ENCODE data around the gene GJA1. TPM values are rescaled to one million over a fixed set of nuclear protein-coding genes. Genes with fewer than 3 reads are reported as not detected.

GJA1 gene
- polyA plus RNA-seq, 1 donor from 2014 or later: 3.5 TPM

- no peaks in the 10 kb centered on the region for H3K79me2 ChIP-seq (replicated peaks; ENCODE audit: insufficient read depth, low read length)
- no peaks in the 10 kb centered on the region for H4K20me1 ChIP-seq (ENCODE audit: insufficient read depth)
Measured at GRCh38 chr6:121497970-121498375, 62.5 kb downstream of the GJA1 start.

GRCh38 chr6:121498481-121499276, 63.2 kb downstream of the GJA1 start:
- H3F3A ChIP-seq (ENCODE audit: insufficient read depth, low read length, poor library complexity, severe bottlenecking): no peaks in the 10 kb centered on the region
- no peak overlapping the region for H3K4me2 ChIP-seq (ENCODE audit: low read length)
- H3K36me3 ChIP-seq (ENCODE audit: insufficient read depth, low read length): no peaks in the 10 kb centered on the region
- no peaks in the 10 kb centered on the region for H3K79me2 ChIP-seq (replicated peaks; ENCODE audit: insufficient read depth, low read length)
- no peaks in the 10 kb centered on the region for H3K9me3 ChIP-seq (ENCODE audit: low read length)
- no peak overlapping the region for H3K9ac ChIP-seq (ENCODE audit: low read length)
- no peak overlapping the region for H2AFZ ChIP-seq (ENCODE audit: low read depth, low read length)
- H4K20me1 ChIP-seq (ENCODE audit: insufficient read depth): no peaks in the 10 kb centered on the region
- TF ChIP-seq EP300 (conservative IDR thresholded peaks at IDR 0.05; ENCODE audit: poor library complexity, severe bottlenecking): no peak
- no peak overlapping the region for H3K27ac ChIP-seq (ENCODE audit: low read length)
- no peaks in the 10 kb centered on the region for H3K9me2 ChIP-seq (ENCODE audit: insufficient read depth, low read length)
- H3K27me3 ChIP-seq (ENCODE audit: insufficient read depth, low read depth, low read length): no peaks in the 10 kb centered on the region
- H3K4me3 ChIP-seq (ENCODE audit: low read length): no peak overlapping the region

More at GRCh38 chr6:121497970-121498375, 62.5 kb downstream of the GJA1 start:
- H3K36me3 ChIP-seq (ENCODE audit: insufficient read depth, low read length): no peaks in the 10 kb centered on the region
- no peaks in the 10 kb centered on the region for H3K9me3 ChIP-seq (ENCODE audit: low read length)
- H3K4me3 ChIP-seq (ENCODE audit: low read length): no peak overlapping the region
- H3K27me3 ChIP-seq (ENCODE audit: insufficient read depth, low read depth, low read length): no peaks in the 10 kb centered on the region
- H3F3A ChIP-seq (ENCODE audit: insufficient read depth, low read length, poor library complexity, severe bottlenecking): no peaks in the 10 kb centered on the region
- H3K9me2 ChIP-seq (ENCODE audit: insufficient read depth, low read length): no peaks in the 10 kb centered on the region
- no peak overlapping the region for H3K9ac ChIP-seq (ENCODE audit: low read length)
- H3K4me2 ChIP-seq (ENCODE audit: low read length): no peak overlapping the region
- H2AFZ ChIP-seq (ENCODE audit: low read depth, low read length): no peak overlapping the region
- H3K27ac ChIP-seq (ENCODE audit: low read length): no peak overlapping the region
- no peak for TF ChIP-seq SMC3 (conservative IDR thresholded peaks at IDR 0.05; ENCODE audit: poor library complexity)
- no peak for TF ChIP-seq REST (IDR thresholded peaks at IDR 0.05; ENCODE audit: borderline replicate concordance)
- no peak for TF ChIP-seq MXI1 (conservative IDR thresholded peaks at IDR 0.05; ENCODE audit: poor library complexity, severe bottlenecking)
- TF ChIP-seq CTCF (IDR thresholded peaks at IDR 0.05; ENCODE audit: poor library complexity, severe bottlenecking): no peak
- TF ChIP-seq EP300 (conservative IDR thresholded peaks at IDR 0.05; ENCODE audit: poor library complexity, severe bottlenecking): no peak
- no peak for TF ChIP-seq EZH2 (IDR thresholded peaks at IDR 0.05; ENCODE audit: borderline replicate concordance, insufficient read depth, low read length, poor library complexity, severe bottlenecking)

Small RNAs within 50 kb of the gene (small RNA-seq; reads per million reads assigned to genes)
- gene RNU4-35P: 0 to 0.33 (median 0.03) reads per million in 3 experiments

Other genes with a start within 250 kb of the GJA1 start
- 30.9 and 33.2 TPM in 2 replicates for gene TBC1D32, start 101.2 kb upstream of the GJA1 start, polyA plus RNA-seq